GM20431 (cell line): ENCODE data around the gene SLC30A2.

Source experiments
- in situ Hi-C: fragments of 300-500 bp; cut with MseI, MboI; formaldehyde crosslinking; loops from one replicate; pipeline ENCODE4 v1.15.0; 2020; ENCODE audit warnings: low sequenced_read_pairs; ENCODE audit not compliant: unreplicated experiment

The SLC30A2 gene

GRCh38 chr1:26025060-26025459, 20.9 kb downstream of the SLC30A2 start:
- in situ Hi-C loops: no loop called here

GRCh38 chr1:26023826-26024225, 22.1 kb downstream of the SLC30A2 start:
- in situ Hi-C loops: no loop called here

DNA sequence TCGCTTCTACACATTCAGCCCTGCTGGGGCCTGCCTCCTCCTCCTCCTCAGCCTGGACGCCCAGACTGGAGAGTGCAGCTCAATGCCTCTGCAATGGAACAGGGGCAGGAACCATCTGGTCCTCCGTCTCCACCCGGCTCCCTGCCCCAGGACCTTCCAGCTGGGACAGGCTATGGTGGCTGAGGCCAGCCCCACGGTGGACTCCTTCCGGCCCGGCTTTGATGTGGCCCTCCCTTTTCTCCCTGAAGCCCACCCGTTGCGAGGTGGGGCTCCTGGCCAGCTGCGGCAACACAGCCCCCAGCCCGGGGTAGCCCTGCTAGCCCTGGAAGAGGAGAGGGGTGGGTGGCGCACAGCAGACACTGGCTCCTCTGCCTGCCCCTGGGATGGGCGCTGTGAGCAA, 22.9 kb downstream of the SLC30A2 start:
- in situ Hi-C loops: no loop called here

DNA sequence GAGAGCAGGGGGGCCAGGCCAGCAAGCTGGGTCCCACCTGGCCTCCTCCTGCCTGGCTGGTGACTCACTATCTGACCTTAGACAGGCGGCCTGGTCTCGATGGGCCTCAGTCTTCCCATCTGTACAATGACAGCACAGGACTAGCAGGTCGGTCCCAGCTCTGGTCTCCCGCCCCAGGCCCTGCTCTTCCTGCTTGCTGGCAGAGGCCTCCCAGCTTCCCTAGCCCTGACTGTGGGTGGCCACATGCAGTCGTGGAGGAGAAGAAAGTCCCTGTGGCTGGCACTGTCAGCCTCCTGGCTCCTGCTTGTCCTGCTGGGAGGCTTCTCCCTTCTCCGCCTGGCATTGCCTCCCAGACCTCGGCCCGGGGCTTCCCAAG, 23.5 kb downstream of the SLC30A2 start:
- in situ Hi-C loops: no loop called here

DNA sequence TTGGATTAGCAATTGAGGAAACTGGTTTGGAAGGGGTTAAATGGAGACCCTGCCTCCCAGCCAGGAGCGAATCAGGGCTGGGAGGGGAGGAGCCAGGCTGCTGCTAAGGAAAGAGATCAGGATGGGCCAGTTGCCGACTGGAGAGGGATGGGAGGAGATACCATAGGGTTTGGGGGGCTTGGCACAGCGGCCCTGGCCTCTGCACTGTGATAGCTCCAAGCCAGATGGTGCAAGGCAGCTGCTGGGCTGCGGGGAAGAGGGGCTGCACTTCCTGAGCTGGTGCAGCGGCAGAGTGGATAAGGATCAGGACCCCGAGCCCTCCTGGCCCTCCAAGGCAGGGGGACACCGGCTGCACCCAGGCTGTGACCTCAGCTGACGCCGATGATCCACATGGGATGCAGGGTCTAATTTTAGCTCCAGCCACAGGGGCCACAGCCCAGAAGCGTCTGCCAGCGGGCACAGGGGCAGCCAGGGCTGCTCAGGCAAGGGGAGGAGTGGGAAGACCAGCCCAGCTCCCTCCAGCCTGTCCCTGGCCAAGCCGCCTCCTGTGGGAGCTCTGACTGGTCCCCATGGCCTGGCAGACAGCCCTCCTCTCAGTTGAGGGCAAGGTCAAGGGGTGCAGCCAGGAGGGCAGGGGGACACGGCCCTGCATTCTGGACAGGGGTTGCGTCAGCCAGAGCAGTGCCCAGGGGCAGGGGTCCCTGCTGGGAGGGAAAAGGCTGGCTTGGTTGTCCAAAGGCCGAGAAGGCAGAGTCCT, 24.1 kb downstream of the SLC30A2 start, which contains the start of gene EXTL1:
TSS of gene EXTL1 (plus strand) at position 129 of the 757 bp plus-strand sequence. CDS start 872 bp downstream, outside the sequence.
- in situ Hi-C loops: no loop called here

DNA sequence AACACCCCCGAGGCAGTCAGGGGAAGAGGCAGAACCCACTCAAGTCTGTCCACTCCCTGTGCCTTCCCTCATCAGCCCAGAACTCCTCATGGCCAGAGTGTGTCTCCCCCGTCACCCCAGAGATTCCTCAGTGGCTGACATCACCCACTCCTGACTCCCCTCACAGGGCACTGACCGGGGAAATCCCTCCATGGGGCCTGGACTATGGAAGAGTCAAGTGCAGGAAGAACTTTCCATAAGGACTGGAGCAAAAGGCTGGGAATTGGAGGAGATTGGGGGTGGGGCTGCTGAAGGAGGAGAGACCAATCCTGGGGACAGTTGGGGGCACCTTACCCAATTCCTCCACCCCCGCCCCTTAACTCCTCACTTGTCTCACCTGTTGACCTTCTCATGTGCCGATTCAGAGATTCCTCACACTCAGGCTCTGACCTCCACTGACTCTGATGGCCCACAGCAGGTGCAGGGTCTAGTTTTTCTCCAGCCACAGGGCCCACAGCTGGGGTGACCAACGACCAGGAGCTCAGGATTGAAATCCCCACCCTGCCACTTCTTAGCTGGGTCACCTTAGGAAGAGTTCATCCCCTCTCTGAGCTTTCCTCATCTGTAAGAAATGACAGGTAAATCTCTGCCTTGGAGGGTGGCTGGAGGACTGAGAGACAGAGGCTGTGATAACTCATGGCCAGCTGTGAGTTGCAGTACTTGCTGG, 24.8 kb downstream of the SLC30A2 start:
- in situ Hi-C loops: no loop called here

DNA sequence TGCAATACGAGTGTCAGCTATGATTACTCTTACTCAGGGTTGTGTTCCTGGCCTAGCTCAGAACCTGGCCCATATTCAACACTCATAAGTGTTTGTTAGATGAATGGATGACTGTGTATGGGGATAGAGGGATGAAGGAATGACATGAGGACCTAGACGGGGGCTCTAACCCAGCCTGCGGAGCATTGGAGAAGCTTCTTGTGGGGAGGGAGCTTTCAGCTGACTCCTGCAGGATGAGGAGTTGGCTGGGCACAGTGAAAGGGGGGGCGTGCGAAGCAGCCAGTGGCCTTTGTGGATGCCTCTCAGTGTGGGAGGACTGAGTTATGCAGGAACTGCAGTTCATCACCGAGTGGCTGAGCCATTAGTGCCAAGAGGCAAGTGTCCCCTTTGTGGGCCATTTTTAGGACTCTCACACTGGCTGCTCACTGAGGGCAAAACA, 25.6 kb downstream of the SLC30A2 start:
- in situ Hi-C loops: no loop called here

DNA sequence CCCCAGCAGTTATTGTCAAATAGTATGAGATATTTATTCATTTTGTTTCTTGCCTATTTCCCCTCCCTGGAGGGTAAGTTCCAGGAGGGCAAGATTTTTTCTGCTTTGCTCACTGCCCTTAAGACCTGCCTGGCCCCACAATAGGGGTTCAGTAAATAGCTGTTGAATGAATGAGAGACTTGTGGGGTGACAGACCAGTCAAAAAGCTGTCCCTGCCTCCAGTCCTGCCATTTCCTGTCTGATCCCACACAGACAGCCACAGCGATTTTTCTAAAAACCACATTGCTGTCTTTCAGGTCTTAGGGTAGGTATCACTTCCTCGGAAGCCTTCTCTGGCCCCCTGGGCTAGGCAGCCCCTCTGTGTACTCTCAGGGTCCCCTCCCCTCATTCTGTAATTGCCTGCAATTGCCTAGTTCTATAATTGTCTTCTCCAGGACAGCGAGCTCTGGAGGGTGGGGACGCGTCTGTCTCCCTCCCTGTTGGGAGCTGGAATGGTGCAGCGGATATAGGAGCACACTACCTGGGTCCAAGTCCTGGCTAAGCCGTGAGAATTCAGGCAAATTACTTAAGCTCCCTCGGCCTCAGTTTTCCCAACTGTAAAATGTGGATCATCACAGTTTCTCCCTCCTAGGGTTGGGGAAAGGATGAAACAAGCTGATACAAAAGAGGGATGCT, 26.1 kb downstream of the SLC30A2 start:
- in situ Hi-C loops: no loop called here

GRCh38 chr1:26017606-26018005, 28.3 kb downstream of the SLC30A2 start:
- in situ Hi-C loops: no loop called here

- in situ Hi-C loops: no loop called here
Measured at GRCh38 chr1:26016953-26017545, 28.9 kb downstream of the SLC30A2 start.

DNA sequence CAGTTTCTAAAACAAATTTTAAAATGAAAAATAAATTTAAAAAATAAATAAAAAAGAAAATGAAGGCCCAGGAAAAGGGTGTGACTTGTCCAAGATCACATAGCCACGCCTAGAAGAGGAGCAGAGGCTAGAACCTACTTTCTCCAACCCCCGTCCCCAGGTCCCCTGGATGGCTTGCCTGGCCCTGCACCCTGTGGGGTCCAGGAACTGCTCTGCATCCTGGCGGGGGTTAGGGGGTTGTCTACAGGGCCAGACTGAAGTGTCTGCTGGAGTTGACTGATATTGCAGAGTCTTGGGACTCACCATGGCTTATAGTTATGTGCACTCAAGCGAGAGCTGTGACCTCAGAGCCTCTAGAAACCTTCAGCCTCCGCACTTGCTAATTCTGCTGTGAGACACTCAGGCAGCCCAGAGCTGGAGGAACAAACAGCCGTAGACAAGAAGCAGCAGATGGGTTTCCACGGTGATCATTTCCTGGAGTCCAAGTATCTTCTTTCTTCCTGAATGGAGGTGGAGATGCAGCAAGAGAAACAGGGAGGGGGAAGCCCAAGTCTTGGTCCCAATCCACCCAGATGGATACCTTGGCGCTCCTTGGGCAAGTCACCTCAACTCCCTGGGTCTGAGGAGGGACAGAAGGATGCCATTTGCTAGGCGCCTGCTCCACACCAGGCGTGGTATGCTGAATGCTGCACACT, 29.5 kb downstream of the SLC30A2 start:
- in situ Hi-C loops: no loop called here

GRCh38 chr1:26015358-26015757, 30.6 kb downstream of the SLC30A2 start:
- in situ Hi-C loops: no loop called here

GRCh38 chr1:26014179-26014578, 31.7 kb downstream of the SLC30A2 start:
- in situ Hi-C loops: no loop called here

DNA sequence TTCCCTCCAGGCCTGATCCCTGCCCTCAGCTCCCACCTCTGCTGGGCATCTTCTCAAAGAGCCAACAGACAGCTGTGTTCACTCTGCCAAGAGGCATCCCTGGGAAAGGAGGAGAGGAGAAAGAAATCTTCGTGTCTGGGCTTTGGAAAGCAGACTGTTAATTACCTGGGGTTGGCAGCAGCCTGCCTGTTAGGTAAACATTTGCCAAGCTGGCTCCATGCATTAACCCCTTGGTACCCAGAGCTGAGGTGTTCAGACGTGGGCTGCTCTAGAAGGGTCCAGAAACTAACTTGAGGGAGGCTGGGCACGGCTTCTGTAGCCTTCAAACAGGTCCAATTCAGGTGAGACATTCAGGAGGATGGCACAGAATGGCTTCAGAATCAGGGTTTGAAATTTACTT, 33.1 kb downstream of the SLC30A2 start:
- in situ Hi-C loops: no loop called here

GRCh38 chr1:26010825-26011224, 35.1 kb downstream of the SLC30A2 start:
- in situ Hi-C loops: no loop called here

- in situ Hi-C loops: no loop called here
Measured at GRCh38 chr1:26009796-26010447, 36.0 kb downstream of the SLC30A2 start.

GRCh38 chr1:26006710-26007109, 39.2 kb downstream of the SLC30A2 start:
- in situ Hi-C loops: no loop called here

DNA sequence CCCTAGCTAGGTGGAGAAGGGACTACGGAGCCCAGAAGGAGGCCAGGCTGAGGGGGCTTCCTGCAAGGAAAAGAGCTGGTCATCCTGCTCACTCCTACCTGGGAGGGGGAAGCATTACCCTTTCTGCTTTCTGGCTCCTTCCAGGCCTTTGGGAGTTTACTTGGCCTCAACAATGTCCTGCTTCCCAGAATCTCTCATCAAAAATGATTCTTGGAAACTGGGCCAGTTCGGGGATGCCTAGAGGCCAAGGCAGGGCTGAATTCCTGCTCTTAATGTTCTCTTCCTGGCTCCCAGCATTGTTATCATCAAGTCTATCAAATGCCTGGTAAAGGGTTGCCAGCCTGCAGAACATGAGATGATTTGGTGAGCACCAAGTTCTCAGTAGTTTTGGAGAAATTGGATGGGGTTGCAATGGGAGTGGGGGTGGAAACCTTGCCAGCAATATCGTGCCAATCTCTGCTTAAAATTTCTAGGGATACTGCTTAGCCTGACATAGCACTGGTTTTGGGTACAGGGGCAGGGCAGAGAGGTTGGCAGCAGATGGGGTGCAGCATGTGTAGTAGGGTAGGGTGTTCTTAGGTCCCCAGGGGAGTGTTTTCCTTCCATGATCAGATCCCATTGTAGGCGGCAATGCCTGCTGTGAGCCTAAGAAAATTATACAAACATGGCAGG, 40.3 kb downstream of the SLC30A2 start:
- in situ Hi-C loops: no loop called here

- in situ Hi-C loops: no loop called here
Measured at GRCh38 chr1:26003756-26004155, 42.2 kb downstream of the SLC30A2 start.
